Activated CD8-positive, alpha-beta memory T cell treated with anti-CD3 and anti-CD28 coated beads, Interleukin-2, amount 50 U/mL, for 1 hour (primary cell): ENCODE results near the gene HABP2.

Experiments used
- DNase-seq: peaks from one replicate; pipeline ENCODE4 v3.0.0-alpha.2; 2020; ENCODE audit errors: extremely low read depth

HABP2 gene

GRCh38 chr10:113552701-113553100, at the start of gene HABP2:
Gene HABP2, plus strand, starts transcription at chr10:113553053. Its CDS starts 69 bp downstream, at chr10:113553122.
- DNase-seq, result no peak

GRCh38 chr10:113503930-113504329, 48.9 kb upstream of the HABP2 start:
- no peak for DNase-seq

DNA sequence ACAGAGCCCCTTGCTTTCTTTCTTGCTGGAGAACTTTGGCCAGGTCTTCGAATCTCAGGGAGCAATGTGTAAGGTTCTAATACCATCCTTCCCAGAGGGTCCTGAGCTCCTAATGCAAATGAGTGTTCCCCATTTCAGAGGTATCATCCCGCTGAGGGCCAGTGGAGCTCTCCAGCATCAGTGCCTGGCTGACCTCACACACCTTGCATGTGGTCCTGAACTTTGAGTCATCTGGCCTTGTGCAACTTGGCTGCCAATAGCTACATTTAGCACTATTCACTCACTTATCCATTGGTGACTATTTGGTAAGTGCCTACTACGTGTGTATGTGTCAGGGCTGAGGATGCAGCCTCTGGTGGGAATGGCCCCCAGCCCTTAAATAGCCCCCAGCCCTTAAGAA, 48.4 kb upstream of the HABP2 start:
- DNase-seq, result no peak

GRCh38 chr10:113506476-113506875, 46.4 kb upstream of the HABP2 start:
- DNase-seq, result no peak

DNA sequence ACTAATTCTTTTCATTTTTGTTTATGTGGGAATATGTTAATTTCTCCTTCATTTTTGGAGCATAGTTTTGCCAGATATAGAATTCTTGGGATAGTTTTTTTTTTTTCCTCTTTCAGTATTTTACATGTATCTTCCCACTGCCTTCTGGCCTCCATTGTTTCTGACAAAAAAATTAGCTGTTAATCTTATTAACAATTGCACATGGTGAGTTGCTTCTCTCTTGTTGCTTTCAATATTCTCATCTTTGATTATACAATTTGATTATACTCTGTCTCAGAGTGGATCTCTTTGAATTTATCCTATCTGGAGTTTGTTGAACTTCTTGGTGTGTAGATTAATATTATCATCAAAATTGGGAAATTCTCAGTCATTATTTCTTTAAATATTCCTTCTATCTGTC, 41.4 kb upstream of the HABP2 start:
- DNase-seq, result no peak

GRCh38 chr10:113515161-113515560, 37.7 kb upstream of the HABP2 start:
- no peak for DNase-seq

GRCh38 chr10:113515601-113516000, 37.3 kb upstream of the HABP2 start:
- no peak for DNase-seq

- no peak for DNase-seq
These were observed 36.8 kb upstream of the HABP2 start for GRCh38 chr10:113516061-113516460.

- DNase-seq, result no peak
These were observed 35.5 kb upstream of the HABP2 start for GRCh38 chr10:113517165-113517900.

GRCh38 chr10:113517901-113518260, 35.0 kb upstream of the HABP2 start:
- no peak for DNase-seq

GRCh38 chr10:113518415-113518814, 34.4 kb upstream of the HABP2 start:
- no peak for DNase-seq

- no peak for DNase-seq
These were observed 33.8 kb upstream of the HABP2 start for GRCh38 chr10:113518816-113519591.

DNA sequence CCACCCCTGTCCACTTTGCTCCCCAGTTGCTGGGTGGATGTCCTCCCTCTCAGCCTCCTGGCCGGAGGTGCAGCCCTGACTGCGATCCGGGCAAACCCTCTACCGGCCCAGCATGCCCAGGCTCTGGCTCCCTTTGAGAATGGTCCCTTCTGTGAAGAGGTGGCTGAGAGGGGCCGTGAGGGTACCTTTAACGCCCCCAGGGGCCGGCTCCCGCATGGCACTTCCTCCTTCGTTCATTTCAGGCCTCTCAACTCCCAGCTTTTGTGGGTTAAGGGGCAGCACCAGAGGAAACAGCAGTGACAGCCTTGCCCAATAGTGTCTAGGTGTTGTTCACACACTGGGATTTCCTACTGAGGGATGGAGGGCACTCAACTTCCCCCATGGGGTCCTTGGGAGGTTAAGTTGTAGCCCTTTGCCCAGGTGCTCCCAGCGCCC, 33.2 kb upstream of the HABP2 start:
- no peak for DNase-seq

DNA sequence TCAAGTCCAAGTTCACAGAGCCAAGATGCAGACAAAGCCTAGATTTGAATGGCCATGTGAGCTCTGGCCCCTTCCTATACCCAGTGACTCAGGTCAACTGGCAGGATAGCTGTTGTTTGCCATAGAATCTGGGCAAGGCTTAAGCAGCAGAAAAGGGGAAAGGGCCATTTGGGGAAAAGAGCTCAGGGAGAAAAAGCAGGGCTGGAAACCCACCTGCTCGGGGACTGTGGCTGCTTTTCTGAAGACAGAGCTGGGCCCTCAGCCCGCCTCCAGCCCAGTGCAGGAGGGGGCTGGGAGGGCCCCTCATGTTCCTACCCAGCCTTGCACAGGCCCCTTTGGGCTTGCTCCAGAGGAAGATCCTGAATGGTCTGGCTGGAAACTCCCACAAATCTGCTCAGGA, 32.6 kb upstream of the HABP2 start:
- DNase-seq, result no peak

DNA sequence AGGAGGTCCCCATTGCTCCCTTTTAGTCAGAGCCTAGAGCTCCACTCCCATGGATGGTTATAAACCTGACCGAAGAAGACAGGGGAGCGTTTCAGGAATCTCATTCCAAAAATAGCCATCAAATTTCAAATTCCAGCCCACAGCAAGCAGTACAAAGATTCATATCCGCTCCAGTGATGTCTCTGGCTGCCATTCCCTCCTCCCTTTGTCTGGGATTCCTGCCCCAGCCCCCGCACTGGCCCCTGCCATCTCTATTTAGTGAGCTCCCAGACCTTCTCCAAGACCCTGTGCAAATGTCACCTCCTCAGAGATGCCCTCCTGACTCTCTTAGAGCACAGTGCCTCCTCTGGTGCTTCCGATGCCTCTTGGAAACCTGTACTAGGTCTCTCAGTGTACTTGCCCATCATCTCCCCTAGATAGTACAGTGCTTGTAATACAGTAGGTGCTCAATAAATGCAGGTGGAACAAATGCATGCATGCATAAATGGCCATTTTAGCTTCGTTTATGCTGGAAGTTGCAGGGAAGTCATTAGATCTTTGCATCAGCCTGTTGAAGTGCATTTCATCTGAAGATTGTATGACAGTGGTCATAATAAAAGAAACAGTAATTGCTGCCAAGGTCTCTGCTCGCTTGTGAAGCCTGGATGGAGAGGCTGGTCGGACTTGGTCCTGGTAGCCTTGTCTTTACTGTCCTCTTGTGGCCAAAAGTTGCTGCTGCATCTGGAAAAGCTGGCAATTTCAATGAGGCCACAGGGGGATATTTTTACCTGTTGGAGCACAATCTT, 32.0 kb upstream of the HABP2 start:
- no peak for DNase-seq

DNA sequence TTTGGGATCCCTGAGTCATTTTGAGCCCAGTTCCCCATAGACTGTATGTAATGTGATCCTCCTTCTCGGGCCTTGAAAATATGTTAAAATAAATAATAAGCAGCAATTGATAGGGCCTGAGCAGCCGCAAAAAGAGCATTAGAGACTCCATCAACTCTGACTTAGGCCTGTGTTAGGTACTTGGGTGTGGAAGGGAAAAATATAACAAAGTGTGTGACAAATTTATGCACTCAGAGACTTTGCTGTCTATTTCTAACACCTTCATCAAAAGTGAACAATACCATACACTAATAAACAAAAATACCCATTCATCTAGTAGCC, 31.4 kb upstream of the HABP2 start:
- no peak for DNase-seq

DNA sequence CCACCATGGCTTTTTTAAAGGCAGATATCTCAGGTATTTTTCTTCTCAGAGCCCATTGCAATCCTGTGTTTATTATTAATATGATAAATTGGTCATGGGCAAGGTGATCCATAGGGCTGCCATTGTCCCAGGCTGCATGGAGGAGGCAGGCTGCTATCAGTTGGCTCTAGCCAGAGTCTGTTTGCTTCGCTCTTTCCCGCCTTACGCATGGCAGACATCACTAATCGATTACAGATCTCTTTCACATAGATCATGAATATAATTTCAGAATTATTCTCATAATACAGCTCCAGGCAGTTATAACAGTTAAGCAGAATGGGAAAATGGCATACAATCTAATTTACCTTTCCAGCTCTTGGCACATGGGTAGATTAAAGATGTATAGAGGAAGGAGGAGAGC, 30.4 kb upstream of the HABP2 start:
- no peak for DNase-seq

GRCh38 chr10:113523071-113523470, 29.8 kb upstream of the HABP2 start:
- no peak for DNase-seq

GRCh38 chr10:113523628-113524027, 29.2 kb upstream of the HABP2 start:
- DNase-seq, result no peak

DNA sequence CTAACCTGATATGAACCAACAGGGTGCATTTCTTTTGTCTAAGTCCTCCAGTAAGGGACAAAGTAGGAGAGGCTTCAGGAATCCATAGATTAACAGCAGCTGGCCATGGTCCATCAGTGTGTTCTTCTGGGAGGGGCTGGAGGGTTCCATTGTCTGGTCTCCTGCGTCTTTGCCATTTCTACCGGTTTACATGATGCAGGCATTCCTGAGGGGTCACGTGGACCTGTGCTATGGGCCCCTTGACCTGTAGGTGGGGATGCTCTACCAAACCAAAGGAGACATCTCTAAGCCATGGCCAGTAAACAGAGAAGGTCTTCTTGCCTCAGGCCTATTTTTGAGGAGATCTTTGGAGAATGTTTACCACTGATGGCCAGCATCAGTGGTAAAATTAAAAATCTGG, 28.7 kb upstream of the HABP2 start:
- no peak for DNase-seq

GRCh38 chr10:113524539-113525490, 28.0 kb upstream of the HABP2 start:
- DNase-seq, result no peak

DNA sequence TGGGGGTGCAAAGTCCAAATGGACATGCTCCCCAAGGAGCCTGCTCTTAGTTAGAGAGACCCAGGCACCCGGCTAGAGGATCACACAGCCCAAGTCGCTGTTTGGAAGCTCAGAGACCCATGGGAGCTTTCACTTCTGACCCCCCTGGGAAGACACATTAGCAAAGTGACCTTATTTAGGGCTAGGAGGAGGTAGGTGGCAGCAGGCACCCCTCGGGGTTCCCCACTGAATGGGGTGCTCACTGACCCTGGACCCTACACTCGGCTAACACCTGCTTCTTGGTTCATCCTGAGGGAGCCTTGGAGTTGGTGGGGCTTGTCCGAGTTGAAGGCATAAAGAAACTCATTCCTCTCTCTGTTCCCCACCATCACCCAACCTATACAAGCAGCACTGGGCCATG, 27.1 kb upstream of the HABP2 start:
- no peak for DNase-seq
